ENCODE measurements around the gene ATP9A. TPM values are rescaled to one million over a fixed set of nuclear protein-coding genes. Genes with fewer than 3 reads are reported as not detected.

ATP9A gene
- total and polyA plus RNA-seq, 2 donors (not counting 3 experiments of a cell fraction or from before 2014, with no cell fraction given) = 20.9 to 41.5 TPM

- no TSS peak for BruUV-seq (replicated peaks)
Measured at GRCh38 chr20:51596668-51597388, 171.4 kb downstream of the ATP9A start.

GRCh38 chr20:51595744-51596143, 172.4 kb downstream of the ATP9A start:
- POLR2A ChIA-PET = interaction anchor here (0.6 kb wide), 1 partner anchor 65 kb away, joined by 10 read pairs; no protein-coding TSS in a partner anchor
- no peak overlapping the region for H3K27ac ChIP-seq (ENCODE audit: insufficient read depth, low read depth, low read length)
- peaks cover 33% of the 10 kb centered on the region for H3K4me1 ChIP-seq (ENCODE audit: control insufficient read depth, extremely low read depth, insufficient read depth, low read length)
- no peak overlapping the region for H2AFZ ChIP-seq (ENCODE audit: low read depth, low read length)
- H3K4me2 ChIP-seq (ENCODE audit: insufficient read depth, low read length) = no peak overlapping the region
- no peaks in the 10 kb centered on the region for H4K20me1 ChIP-seq (replicated peaks; ENCODE audit: control insufficient read depth, extremely low read depth, insufficient read depth, low read length)
- DNase-seq (ENCODE audit: low read depth, low spot score) (no peak), FAIRE-seq (no peak)
- dilution Hi-C loops (cut with MboI; ENCODE audit: extremely low pct_ligation_motif_present, low sequenced_read_pairs) (loop anchor here (25.0 kb wide), 1 partner anchor 183 kb away; no protein-coding TSS in a partner anchor), intact Hi-C loops (cut with micrococcal nuclease) (loop anchor here (1.0 to 5.0 kb wide), 10 partner anchors 29 to 375 kb away; no protein-coding TSS in a partner anchor)
- CTCF ChIA-PET = interaction anchor here (0.6 to 4.5 kb wide), 28 partner anchors 9 to 608 kb away, joined by 3 to 139 read pairs (median 14); partner anchors contain the start of gene NFATC2
- no peak overlapping the region for H3K4me3 ChIP-seq (replicated peaks in 1 of 3; ENCODE audit: insufficient read depth in 1 of 3, low read depth in 1 of 3, low read length in 3 of 3)
- no peaks in the 10 kb centered on the region for H3K79me2 ChIP-seq (ENCODE audit: control insufficient read depth, insufficient read depth, low read length)
- BruUV-seq (replicated peaks) = no TSS peak
- no peaks in the 10 kb centered on the region for H3K9me1 ChIP-seq (replicated peaks; ENCODE audit: control insufficient read depth, extremely low read depth, insufficient read depth, low read length)
- H3K27me3 ChIP-seq (ENCODE audit: control insufficient read depth in 2 of 2, insufficient read depth in 2 of 2, low read length in 2 of 2) = no peaks in the 10 kb centered on the region
- peaks cover 0 to 2% of the 10 kb centered on the region in 2 experiments for H3K36me3 ChIP-seq (ENCODE audit: control insufficient read depth in 2 of 2, extremely low read depth in 1 of 2, insufficient read depth in 2 of 2, low read length in 2 of 2)
- TF ChIP-seq MYC (IDR thresholded peaks at IDR 0.05; ENCODE audit: low read depth, low read length) = no peak
- TF ChIP-seq JUN (IDR thresholded peaks at IDR 0.05; ENCODE audit: borderline replicate concordance, insufficient read depth, insufficient read length, low read depth) = no peak
- no peaks in the 10 kb centered on the region for H3K9me3 ChIP-seq (replicated peaks; ENCODE audit: control insufficient read depth, insufficient read depth, low read length)
- no peak overlapping the region for H3K9ac ChIP-seq (replicated peaks; ENCODE audit: extremely low read depth, insufficient read depth, low read length)

More at GRCh38 chr20:51596668-51597388, 171.4 kb downstream of the ATP9A start:
- TF ChIP-seq MYC (IDR thresholded peaks at IDR 0.05; ENCODE audit: low read depth, low read length) = no peak
- DNase-seq (ENCODE audit: low read depth, low spot score) = no peak
- H3K9ac ChIP-seq (replicated peaks; ENCODE audit: extremely low read depth, insufficient read depth, low read length) = no peak overlapping the region
- dilution Hi-C loops (cut with MboI; ENCODE audit: extremely low pct_ligation_motif_present, low sequenced_read_pairs) = loop anchor here (25.0 kb wide), 1 partner anchor 185 kb away; no protein-coding TSS in a partner anchor
- no peak overlapping the region for H3K27ac ChIP-seq (ENCODE audit: insufficient read depth, low read depth, low read length)
- ChIA-PET CTCF (interaction anchor here (0.7 to 4.5 kb wide), 15 partner anchors 13 to 609 kb away, joined by 3 to 139 read pairs (median 21); no protein-coding TSS in a partner anchor), POLR2A (no interaction called here)
- no peak overlapping the region for H3K4me2 ChIP-seq (ENCODE audit: insufficient read depth, low read length)
- no peaks in the 10 kb centered on the region for H3K9me1 ChIP-seq (replicated peaks; ENCODE audit: control insufficient read depth, extremely low read depth, insufficient read depth, low read length)
- H3K79me2 ChIP-seq (ENCODE audit: control insufficient read depth, insufficient read depth, low read length) = no peaks in the 10 kb centered on the region
- no peaks in the 10 kb centered on the region for H3K9me3 ChIP-seq (replicated peaks; ENCODE audit: control insufficient read depth, insufficient read depth, low read length)
- H4K20me1 ChIP-seq (replicated peaks; ENCODE audit: control insufficient read depth, extremely low read depth, insufficient read depth, low read length) = no peaks in the 10 kb centered on the region
- peaks cover 0 to 4% of the 10 kb centered on the region in 2 experiments for H3K36me3 ChIP-seq (ENCODE audit: control insufficient read depth in 2 of 2, extremely low read depth in 1 of 2, insufficient read depth in 2 of 2, low read length in 2 of 2)
- intact Hi-C loops (cut with micrococcal nuclease) = loop anchor here (5.0 kb wide), 1 partner anchor 290 kb away; no protein-coding TSS in a partner anchor
- H3K4me3 ChIP-seq (replicated peaks in 1 of 3; ENCODE audit: insufficient read depth in 1 of 3, low read depth in 1 of 3, low read length in 3 of 3) = no peak overlapping the region
- no peak for FAIRE-seq
- no peak overlapping the region for H2AFZ ChIP-seq (ENCODE audit: low read depth, low read length)
- peaks cover 38% of the 10 kb centered on the region for H3K4me1 ChIP-seq (ENCODE audit: control insufficient read depth, extremely low read depth, insufficient read depth, low read length)
- no peaks in the 10 kb centered on the region for H3K27me3 ChIP-seq (ENCODE audit: control insufficient read depth in 2 of 2, insufficient read depth in 2 of 2, low read length in 2 of 2)
